GM23338 (cell line): Measurements from ENCODE around the gene PRPSAP1. TPM values are rescaled to one million over a fixed set of nuclear protein-coding genes. Genes with fewer than 3 reads are reported as not detected.

ENCODE experiments used
- polyA plus RNA-seq: library from polyadenylated mRNA; unstranded; fragments of >200 nt; fragmentation: Nextera tagmentation; extraction: Ambion mirVana; gene quantifications from 2 replicates; pipeline ENCODE4 v1.2.1, GENCODE V29; 2016
- small RNA-seq: library from RNA; depleted of rRNA; stranded (forward); fragments of <200 nt; gene quantifications from one replicate; pipeline ENCODE3, GENCODE V24; 2014; ENCODE audit warnings: low replicate concordance
- total RNA-seq: library from RNA; depleted of rRNA; stranded (reverse); fragments of >200 nt; shearing (Covaris generic); gene quantifications from 2 replicates; pipeline ENCODE4 v1.2.3, GENCODE V29; 2014; rRNA removed

The PRPSAP1 gene
- total and polyA plus RNA-seq, 2 experiments from 2014 or later, result 39.5 to 58.8 TPM

Small RNA genes lying within 50 kb of the gene (small RNA-seq; reads per million reads assigned to genes)
- gene RF00019, result not detected
- not detected for gene RNU6-24P

Other genes with a start within 250 kb of the PRPSAP1 start
- 8.7 and 12.3 TPM in 2 replicates for gene FOXJ1, start 212.7 kb downstream of the PRPSAP1 start, total RNA-seq
- 2.3 and 2.8 TPM in 2 replicates for gene FOXJ1, start 212.7 kb downstream of the PRPSAP1 start, polyA plus RNA-seq
- gene RNF157, start 113.4 kb downstream of the PRPSAP1 start, total RNA-seq, result 11.7 and 13.8 TPM in 2 replicates
- 7.8 and 8.5 TPM in 2 replicates for gene RNF157, start 113.4 kb downstream of the PRPSAP1 start, polyA plus RNA-seq
- 3.1 and 3.5 TPM in 2 replicates for gene UBALD2, start 88.6 kb downstream of the PRPSAP1 start, total RNA-seq
- 2.2 and 3.3 TPM in 2 replicates for gene UBALD2, start 88.6 kb downstream of the PRPSAP1 start, polyA plus RNA-seq
- 3.7 and 4.0 TPM in 2 replicates for gene QRICH2, start 45.6 kb downstream of the PRPSAP1 start, total RNA-seq
- 1.1 and 2.2 TPM in 2 replicates for gene QRICH2, start 45.6 kb downstream of the PRPSAP1 start, polyA plus RNA-seq
- 3.2 and 7.4 TPM in 2 replicates for gene SPHK1, start 30.7 kb upstream of the PRPSAP1 start, total RNA-seq
- gene SPHK1, start 30.7 kb upstream of the PRPSAP1 start, polyA plus RNA-seq, result 0.63 and 1.3 TPM in 2 replicates
- gene UBE2O, start 99.2 kb upstream of the PRPSAP1 start, total RNA-seq, result 73.7 and 79.4 TPM in 2 replicates
- gene UBE2O, start 99.2 kb upstream of the PRPSAP1 start, polyA plus RNA-seq, result 30.4 and 30.9 TPM in 2 replicates
- gene AANAT, start 113.7 kb upstream of the PRPSAP1 start, total RNA-seq, result 0.28 and 1.3 TPM in 2 replicates
- gene AANAT, start 113.7 kb upstream of the PRPSAP1 start, polyA plus RNA-seq, result 0.73 and 1.0 TPM in 2 replicates
- gene RHBDF2, start 147.5 kb upstream of the PRPSAP1 start, total RNA-seq, result 19.5 and 29.5 TPM in 2 replicates
- gene RHBDF2, start 147.5 kb upstream of the PRPSAP1 start, polyA plus RNA-seq, result 9.4 and 10.5 TPM in 2 replicates
- gene CYGB, start 183.8 kb upstream of the PRPSAP1 start, total RNA-seq, result 1.7 and 2.1 TPM in 2 replicates
- 0.85 and 1.2 TPM in 2 replicates for gene CYGB, start 183.8 kb upstream of the PRPSAP1 start, polyA plus RNA-seq
- 0.38 and 0.50 TPM in 2 replicates for gene PRCD, start 186.1 kb upstream of the PRPSAP1 start, total RNA-seq
- 1.6 and 2.5 TPM in 2 replicates for gene PRCD, start 186.1 kb upstream of the PRPSAP1 start, polyA plus RNA-seq
- gene ST6GALNAC2, start 231.9 kb upstream of the PRPSAP1 start, total RNA-seq, result 0.31 TPM in 1 of 2 replicates, not detected in the other
- gene ST6GALNAC2, start 231.9 kb upstream of the PRPSAP1 start, polyA plus RNA-seq, result not detected in 2 replicates